OCI-LY7 (cell line): Measurements from ENCODE around the gene CEMIP2. TPM values are rescaled to one million over a fixed set of nuclear protein-coding genes. Genes with fewer than 3 reads are reported as not detected.

Experiments used
- BruUV-seq: library from RNA; stranded (reverse); fragments of 400-500 nt; replicated peaks from 2 replicates; lab custom pipeline; 2021; lab: Mats Ljungman, UMichigan
- CTCF ChIA-PET: fragments of 300-600 bp; sonication (Branson Sonifier 250); formaldehyde crosslinking; loops from one replicate; lab custom pipeline; 2022; ENCODE audit warnings: antibody characterized with exemption; ENCODE audit not compliant: unreplicated experiment; lab: Charles Lee
- POLR2A ChIA-PET: fragments of 300-600 bp; sonication (Branson Sonifier 250); formaldehyde crosslinking; loops from one replicate; lab custom pipeline; 2022; ENCODE audit warnings: antibody characterized with exemption; lab: Charles Lee
- DNase-seq: peaks from one replicate; pipeline ENCODE4 v3.0.0-alpha.2; 2015; ENCODE audit warnings: low spot score
- H2AFZ ChIP-seq: fragments of 200-600 bp; sonication (generic), shearing (Covaris generic); 2 replicates; pipeline ENCODE4 v1.6.1; 2014; ENCODE audit warnings: mild to moderate bottlenecking, antibody characterized with exemption, low read length, moderate library complexity
- H3K27ac ChIP-seq: fragments of 200-600 bp; sonication (generic); 2 replicates; pipeline ENCODE4 v1.5.1; 2014; ENCODE audit warnings: mixed run types, low read depth, mild to moderate bottlenecking, moderate library complexity, low read length, inconsistent platforms; ENCODE audit not compliant: poor library complexity, severe bottlenecking
- H3K36me3 ChIP-seq: fragments of 200-600 bp; sonication (generic); 2 replicates; pipeline ENCODE4 v1.6.1; 2014; ENCODE audit warnings: mild to moderate bottlenecking, antibody characterized with exemption, low read length, moderate library complexity, mixed read lengths; ENCODE audit not compliant: insufficient read depth
- H3K4me1 ChIP-seq: fragments of 200-600 bp; sonication (generic); 2 replicates; pipeline ENCODE4 v1.5.1; 2014; ENCODE audit warnings: mild to moderate bottlenecking, low read length; ENCODE audit not compliant: insufficient read depth, poor library complexity, severe bottlenecking
- H3K4me2 ChIP-seq: fragments of 200-600 bp; sonication (generic); 2 replicates; pipeline ENCODE4 v1.6.1; 2014; ENCODE audit warnings: mild to moderate bottlenecking, low read length
- H3K4me3 ChIP-seq: fragments of 200-600 bp; sonication (generic); 2 replicates; pipeline ENCODE4 v1.5.1; 2014; ENCODE audit warnings: mild to moderate bottlenecking, low read depth, low read length; ENCODE audit not compliant: poor library complexity, severe bottlenecking
- H3K79me2 ChIP-seq: fragments of 200-600 bp; sonication (generic); 2 replicates; pipeline ENCODE4 v1.6.1; 2016; ENCODE audit warnings: low read depth, mild to moderate bottlenecking, low read length, moderate library complexity, mixed read lengths; ENCODE audit not compliant: insufficient read depth
- H3K9me2 ChIP-seq: fragments of 200-600 bp; sonication (generic); 2 replicates; pipeline ENCODE4 v1.6.1; 2016; ENCODE audit warnings: mild to moderate bottlenecking, low read length, mixed read lengths; ENCODE audit not compliant: insufficient read depth
- H3K9me3 ChIP-seq: fragments of 200-600 bp; sonication (generic); 2 replicates; pipeline ENCODE4 v1.6.1; 2014; ENCODE audit warnings: mild to moderate bottlenecking, mixed run types, low read length, mixed read lengths
- H4K20me1 ChIP-seq: fragments of 200-600 bp; sonication (generic); 2 replicates; pipeline ENCODE4 v1.6.1; 2014; ENCODE audit warnings: mild to moderate bottlenecking, antibody characterized with exemption, low read length, moderate library complexity, mixed read lengths; ENCODE audit not compliant: insufficient read depth
- CTCF ChIP-seq: fragments of 200-600 bp; sonication (generic); conservative IDR thresholded peaks from 2 replicates; pipeline ENCODE4 v1.5.1; 2014; ENCODE audit warnings: mild to moderate bottlenecking, antibody characterized with exemption, low read length, moderate library complexity, mixed read lengths
- EZH2phosphoT487 ChIP-seq: fragments of 200-600 bp; sonication (generic); IDR thresholded peaks from 2 replicates; pipeline ENCODE4 v1.6.1; 2018; ENCODE audit warnings: low read depth, borderline replicate concordance, mild to moderate bottlenecking, mixed run types, antibody characterized with exemption, low read length, moderate library complexity, mixed read lengths
- intact Hi-C: fragments of 100-400 bp; cut with micrococcal nuclease; formaldehyde crosslinking; loops from one replicate; pipeline ENCODE4 v1.10.0; 2022; ENCODE audit not compliant: unreplicated experiment
- total RNA-seq, 2 experiments: library from RNA; depleted of rRNA in 1 of 2; stranded (reverse); fragments of >200 nt in 1 of 2; shearing (Covaris generic) in 1 of 2; gene quantifications; 2 replicates each; pipeline ENCODE4 v1.2.3, GENCODE V29; 2014 to 2022

Gene CEMIP2
- total RNA-seq, 2 experiments from 2014 or later, result 1.8 to 4.8 TPM

GRCh38 chr9:71676460-71676859 is 91.9 kb downstream of the CEMIP2 start:
- Histone ChIP-seq H3K4me3 (no peak overlapping the region), H2AFZ (no peak overlapping the region), H3K4me2 (no peak overlapping the region), H4K20me1 (no peaks in the 10 kb centered on the region), H3K4me1 (no peaks in the 10 kb centered on the region), H3K79me2 (no peaks in the 10 kb centered on the region), H3K9me3 (no peaks in the 10 kb centered on the region), H3K9me2 (no peaks in the 10 kb centered on the region), H3K27ac (no peak overlapping the region), H3K36me3 (no peaks in the 10 kb centered on the region)
- ChIA-PET CTCF (no interaction called here), POLR2A (interaction anchor here (0.7 kb wide), 1 partner anchor 9 kb away, joined by 3 read pairs; no protein-coding TSS in a partner anchor)
- TF ChIP-seq EZH2phosphoT487, result no peak
- no peak for TF ChIP-seq CTCF
- DNase-seq, result no peak
- intact Hi-C loops, result no loop called here
- no TSS peak for BruUV-seq

GRCh38 chr9:71675857-71676165 is 92.5 kb downstream of the CEMIP2 start:
- no peaks in the 10 kb centered on the region for H4K20me1 ChIP-seq
- intact Hi-C loops, result no loop called here
- ChIA-PET POLR2A (interaction anchor here (0.7 kb wide), 2 partner anchors 8 to 10 kb away, joined by 3 to 4 read pairs; no protein-coding TSS in a partner anchor), CTCF (no interaction called here)
- H3K27ac ChIP-seq, result no peak overlapping the region
- BruUV-seq, result no TSS peak
- H3K79me2 ChIP-seq, result no peaks in the 10 kb centered on the region
- DNase-seq, result no peak
- H3K9me3 ChIP-seq, result no peaks in the 10 kb centered on the region
- TF ChIP-seq EZH2phosphoT487 (no peak), CTCF (no peak)
- no peak overlapping the region for H3K4me2 ChIP-seq
- H3K4me3 ChIP-seq, result no peak overlapping the region
- no peak overlapping the region for H2AFZ ChIP-seq
- no peaks in the 10 kb centered on the region for H3K9me2 ChIP-seq
- H3K4me1 ChIP-seq, result no peaks in the 10 kb centered on the region
- H3K36me3 ChIP-seq, result no peaks in the 10 kb centered on the region

GRCh38 chr9:71675105-71675856 is 93.0 kb downstream of the CEMIP2 start:
- no peaks in the 10 kb centered on the region for H3K9me2 ChIP-seq
- H3K4me1 ChIP-seq, result no peaks in the 10 kb centered on the region
- TF ChIP-seq EZH2phosphoT487, result no peak
- no peak for TF ChIP-seq CTCF
- no peaks in the 10 kb centered on the region for H3K36me3 ChIP-seq
- CTCF ChIA-PET, result no interaction called here
- no peaks in the 10 kb centered on the region for H4K20me1 ChIP-seq
- intact Hi-C loops, result no loop called here
- no TSS peak for BruUV-seq
- H3K79me2 ChIP-seq, result no peaks in the 10 kb centered on the region
- no peak overlapping the region for H3K27ac ChIP-seq
- H3K4me3 ChIP-seq, result no peak overlapping the region
- no peak for DNase-seq
- POLR2A ChIA-PET, result interaction anchor here (0.7 to 0.9 kb wide), 4 partner anchors 9 to 70 kb away, joined by 3 to 4 read pairs (median 4); no protein-coding TSS in a partner anchor
- H2AFZ ChIP-seq, result no peak overlapping the region
- H3K4me2 ChIP-seq, result no peak overlapping the region
- no peaks in the 10 kb centered on the region for H3K9me3 ChIP-seq
